GM10266 (cell line): ENCODE results near the gene AP1B1.

ENCODE experiments used
- DNase-seq: peaks from one replicate; pipeline ENCODE4 v3.0.0; 2012; ENCODE audit errors: extremely low spot score
- CTCF ChIP-seq: IDR thresholded peaks from 2 replicates; pipeline ENCODE4 v1.5.1; 2012; ENCODE audit warnings: mild to moderate bottlenecking, low read depth; ENCODE audit not compliant: control insufficient read depth, insufficient read depth; ENCODE audit errors: missing control alignments

The AP1B1 gene

GRCh38 chr22:29300807-29301601, 87.4 kb downstream of the AP1B1 start:
- DNase-seq = no peak
- TF ChIP-seq CTCF = no peak

- DNase-seq = no peak
- no peak for TF ChIP-seq CTCF
These were observed 87.9 kb downstream of the AP1B1 start for GRCh38 chr22:29300467-29300806.

- no peak for TF ChIP-seq CTCF
These were observed 89.1 kb downstream of the AP1B1 start for GRCh38 chr22:29299136-29299900.

GRCh38 chr22:29298641-29299040, 89.7 kb downstream of the AP1B1 start:
- no peak for TF ChIP-seq CTCF
- DNase-seq = no peak

More at GRCh38 chr22:29299136-29299900, 89.1 kb downstream of the AP1B1 start:
- DNase-seq = no peak

- no peak for DNase-seq
- TF ChIP-seq CTCF = no peak
These were observed 96.0 kb downstream of the AP1B1 start for GRCh38 chr22:29292379-29292778.

- TF ChIP-seq CTCF = no peak
- DNase-seq = no peak
These were observed 97.2 kb downstream of the AP1B1 start for GRCh38 chr22:29291215-29291614.

- TF ChIP-seq CTCF = no peak
- DNase-seq = no peak
These were observed 98.3 kb downstream of the AP1B1 start for GRCh38 chr22:29290061-29290460.
